Measurements from ENCODE around the gene HMGCS1. TPM values are rescaled to one million over a fixed set of nuclear protein-coding genes. Genes with fewer than 3 reads are reported as not detected.
A peak's percentile ranks its signal among the peaks of the same experiment; 100 is the strongest.

The HMGCS1 gene
- total and polyA plus RNA-seq, 8 donors, result 11.4 to 33.1 (median 19.4) TPM

GRCh38 chr5:43281840-43282658 is 31.2 kb downstream of the HMGCS1 start:
- no peak for ATAC-seq
- DNase-seq, result no peak
- no peak overlapping the region for H3K27ac ChIP-seq
- H3K36me3 ChIP-seq, result no peaks in the 10 kb centered on the region
- H3K4me1 ChIP-seq, result no peaks in the 10 kb centered on the region
- no peak for FAIRE-seq
- H3K9me3 ChIP-seq, result no peaks in the 10 kb centered on the region
- no peak for TF ChIP-seq CTCF (IDR thresholded peaks at IDR 0.05)
- H3K27me3 ChIP-seq, result no peaks in the 10 kb centered on the region
- WGBS, 2 donors, result 70 to 74% methylated on average over 7 of the region's 7 CpGs
- no peak overlapping the region for H3K4me3 ChIP-seq
- intact Hi-C loops (cut with DNase I), result no loop called here

GRCh38 chr5:43279548-43280274 is 33.5 kb downstream of the HMGCS1 start:
- no peak overlapping the region for H3K4me3 ChIP-seq
- no peaks in the 10 kb centered on the region for H3K36me3 ChIP-seq
- no peak for FAIRE-seq
- DNase-seq, result no peak
- H3K4me1 ChIP-seq, result no peaks in the 10 kb centered on the region
- intact Hi-C loops (cut with DNase I), result no loop called here
- no peaks in the 10 kb centered on the region for H3K9me3 ChIP-seq
- 74 to 84% methylated on average over 12 of the region's 12 CpGs for WGBS, 2 donors
- H3K27me3 ChIP-seq, result no peaks in the 10 kb centered on the region
- no peak overlapping the region for H3K27ac ChIP-seq
- no peak for ATAC-seq
- TF ChIP-seq CTCF (IDR thresholded peaks at IDR 0.05), result no peak

GRCh38 chr5:43275391-43275790 is 37.8 kb downstream of the HMGCS1 start:
- no peaks in the 10 kb centered on the region for H3K27me3 ChIP-seq
- H3K36me3 ChIP-seq, result no peaks in the 10 kb centered on the region
- WGBS, 2 donors, result 85 to 88% methylated on average over 4 of the region's 4 CpGs
- H3K27ac ChIP-seq, result no peak overlapping the region
- H3K4me1 ChIP-seq, result no peaks in the 10 kb centered on the region
- H3K4me3 ChIP-seq, result no peak overlapping the region
- no peak for DNase-seq
- FAIRE-seq, result no peak
- no peaks in the 10 kb centered on the region for H3K9me3 ChIP-seq
- no peak for ATAC-seq
- no peak for TF ChIP-seq CTCF (IDR thresholded peaks at IDR 0.05)
- intact Hi-C loops (cut with DNase I), result no loop called here

GRCh38 chr5:43274435-43275114 is 38.6 kb downstream of the HMGCS1 start:
- DNase-seq, result no peak
- H3K9me3 ChIP-seq, result no peaks in the 10 kb centered on the region
- H3K4me1 ChIP-seq, result no peaks in the 10 kb centered on the region
- no peak overlapping the region for H3K4me3 ChIP-seq
- 29 to 32% methylated on average over 7 of the region's 7 CpGs for WGBS, 2 donors
- intact Hi-C loops (cut with DNase I), result no loop called here
- H3K36me3 ChIP-seq, result no peaks in the 10 kb centered on the region
- no peak overlapping the region for H3K27ac ChIP-seq
- TF ChIP-seq CTCF (IDR thresholded peaks at IDR 0.05), result no peak
- ATAC-seq, result peak in 2 of 4 donors; percentile 34 to 46
- no peak for FAIRE-seq
- no peaks in the 10 kb centered on the region for H3K27me3 ChIP-seq
